ENCODE measurements around the gene PCMT1.

DNA sequence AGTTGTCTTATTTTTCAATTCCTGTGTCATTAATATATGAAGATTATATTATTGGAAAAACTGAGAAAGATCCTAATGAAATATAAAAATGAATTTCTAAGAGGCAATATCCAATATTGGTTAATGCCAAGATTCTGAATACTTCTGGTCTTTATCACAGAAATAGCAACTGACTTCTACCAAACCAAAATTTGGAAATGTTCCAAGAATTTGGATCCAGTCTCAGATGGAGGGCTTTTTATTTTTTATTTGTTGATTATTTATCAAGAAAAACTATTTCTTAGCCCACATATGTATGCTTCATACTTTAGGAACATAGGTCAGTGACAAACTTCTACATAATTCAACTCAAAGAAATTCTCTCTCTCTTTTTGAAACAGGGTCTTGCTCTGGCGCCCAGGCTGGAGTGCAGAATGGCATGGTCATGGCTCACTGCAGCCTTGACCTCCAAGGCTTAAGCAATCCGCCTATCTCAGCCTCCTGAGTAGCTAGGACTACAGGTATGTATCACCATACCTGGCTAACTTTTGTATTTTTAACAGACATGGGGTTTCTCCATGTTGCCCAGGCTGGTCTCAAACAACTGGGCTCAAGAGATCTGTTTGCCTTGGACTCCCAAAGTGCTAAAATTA, 16.3 kb upstream of the PCMT1 start:
- TF ChIP-seq, protein P1, sequence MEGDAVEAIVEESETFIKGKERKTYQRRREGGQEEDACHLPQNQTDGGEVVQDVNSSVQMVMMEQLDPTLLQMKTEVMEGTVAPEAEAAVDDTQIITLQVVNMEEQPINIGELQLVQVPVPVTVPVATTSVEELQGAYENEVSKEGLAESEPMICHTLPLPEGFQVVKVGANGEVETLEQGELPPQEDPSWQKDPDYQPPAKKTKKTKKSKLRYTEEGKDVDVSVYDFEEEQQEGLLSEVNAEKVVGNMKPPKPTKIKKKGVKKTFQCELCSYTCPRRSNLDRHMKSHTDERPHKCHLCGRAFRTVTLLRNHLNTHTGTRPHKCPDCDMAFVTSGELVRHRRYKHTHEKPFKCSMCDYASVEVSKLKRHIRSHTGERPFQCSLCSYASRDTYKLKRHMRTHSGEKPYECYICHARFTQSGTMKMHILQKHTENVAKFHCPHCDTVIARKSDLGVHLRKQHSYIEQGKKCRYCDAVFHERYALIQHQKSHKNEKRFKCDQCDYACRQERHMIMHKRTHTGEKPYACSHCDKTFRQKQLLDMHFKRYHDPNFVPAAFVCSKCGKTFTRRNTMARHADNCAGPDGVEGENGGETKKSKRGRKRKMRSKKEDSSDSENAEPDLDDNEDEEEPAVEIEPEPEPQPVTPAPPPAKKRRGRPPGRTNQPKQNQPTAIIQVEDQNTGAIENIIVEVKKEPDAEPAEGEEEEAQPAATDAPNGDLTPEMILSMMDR (IDR thresholded peaks at IDR 0.05) = no peak
- no peak for TF ChIP-seq POLR2A (IDR thresholded peaks at IDR 0.05)

All from adrenal gland (tissue), 5 donors.